Inflammatory macrophage (primary cell): ENCODE results near the gene HPCAL1.

Experiments
- DNase-seq, 2 donors: peaks; one replicate each; pipeline ENCODE4 v3.0.0-alpha.2; 2020 to 2022

The HPCAL1 gene

GRCh38 chr2:10303694-10304378, 1.1 kb downstream of the HPCAL1 start:
- peak; percentile 59 to 73 for DNase-seq

GRCh38 chr2:10304458-10305253, 2.0 kb downstream of the HPCAL1 start:
- no peak for DNase-seq

GRCh38 chr2:10305254-10305635, 2.5 kb downstream of the HPCAL1 start:
- peak in 1 of 2 donors; percentile 28 for DNase-seq

- DNase-seq: no peak
These were observed 3.0 kb downstream of the HPCAL1 start for GRCh38 chr2:10305715-10306114.

GRCh38 chr2:10306901-10307463, 4.3 kb downstream of the HPCAL1 start:
- DNase-seq: no peak

- peak; percentile 65 to 72 for DNase-seq
These were observed 5.0 kb downstream of the HPCAL1 start for GRCh38 chr2:10307561-10308156.

GRCh38 chr2:10308866-10309265, 6.2 kb downstream of the HPCAL1 start:
- DNase-seq: no peak

- no peak for DNase-seq
These were observed 6.6 kb downstream of the HPCAL1 start for GRCh38 chr2:10309286-10309685.

GRCh38 chr2:10310309-10310888, 7.7 kb downstream of the HPCAL1 start:
- no peak for DNase-seq

- no peak for DNase-seq
These were observed 9.0 kb downstream of the HPCAL1 start for GRCh38 chr2:10311736-10312135.

GRCh38 chr2:10312437-10312957, 9.8 kb downstream of the HPCAL1 start:
- DNase-seq: no peak

- no peak for DNase-seq
These were observed 13.6 kb downstream of the HPCAL1 start for GRCh38 chr2:10316336-10316735.

GRCh38 chr2:10316860-10317259, 14.2 kb downstream of the HPCAL1 start:
- DNase-seq: no peak

- DNase-seq: no peak
These were observed 14.9 kb downstream of the HPCAL1 start for GRCh38 chr2:10317646-10318045.

GRCh38 chr2:10318345-10318744, 15.6 kb downstream of the HPCAL1 start:
- no peak for DNase-seq

GRCh38 chr2:10319892-10320574, 17.3 kb downstream of the HPCAL1 start:
- DNase-seq: no peak

- DNase-seq: no peak
These were observed 17.8 kb downstream of the HPCAL1 start for GRCh38 chr2:10320575-10320931.

- no peak for DNase-seq
These were observed 18.2 kb downstream of the HPCAL1 start for GRCh38 chr2:10320933-10321332.

- DNase-seq: no peak
These were observed 18.9 kb downstream of the HPCAL1 start for GRCh38 chr2:10321622-10322021.

- DNase-seq: no peak
These were observed 19.8 kb downstream of the HPCAL1 start for GRCh38 chr2:10322481-10322880.

GRCh38 chr2:10322973-10323372, 20.3 kb downstream of the HPCAL1 start:
- no peak for DNase-seq

- DNase-seq: no peak
These were observed 20.8 kb downstream of the HPCAL1 start for GRCh38 chr2:10323535-10323934.
